GM18858 (cell line): ENCODE measurements around the gene WDFY3.
"Not testable (repeated sequence)": the region's sequence is repeated elsewhere in the genome, so short reads cannot be mapped to it uniquely, and the experiment has no call there.

Source experiments
- ATAC-seq: cut with Tn5 transposase; IDR thresholded peaks from one replicate; pipeline ENCODE4 v1.9.1; 2021; ENCODE audit not compliant: unreplicated experiment

The WDFY3 gene

GRCh38 chr4:84678976-84679744 is 287.3 kb downstream of the WDFY3 start:
- ATAC-seq: no peak

GRCh38 chr4:84677995-84678394 is 288.5 kb downstream of the WDFY3 start:
- no peak for ATAC-seq

- ATAC-seq: no peak
These were observed 289.4 kb downstream of the WDFY3 start for GRCh38 chr4:84677093-84677492.

GRCh38 chr4:84673475-84674240 is 292.8 kb downstream of the WDFY3 start:
- no peak for ATAC-seq

GRCh38 chr4:84672177-84672576 is 294.3 kb downstream of the WDFY3 start:
- ATAC-seq: no peak

GRCh38 chr4:84669201-84669600 is 297.3 kb downstream of the WDFY3 start:
- ATAC-seq: no peak

- no peak for ATAC-seq
These were observed 300.1 kb downstream of the WDFY3 start for GRCh38 chr4:84666439-84666838.

GRCh38 chr4:84664767-84665166 is 301.7 kb downstream of the WDFY3 start:
- not testable (repeated sequence) for ATAC-seq

- no peak for ATAC-seq
These were observed 305.1 kb downstream of the WDFY3 start for GRCh38 chr4:84661191-84661939.

- ATAC-seq: no peak
These were observed 305.9 kb downstream of the WDFY3 start for GRCh38 chr4:84660606-84661005.

GRCh38 chr4:84652478-84652877 is 314.0 kb downstream of the WDFY3 start:
- no peak for ATAC-seq

- no peak for ATAC-seq
These were observed 315.0 kb downstream of the WDFY3 start for GRCh38 chr4:84651499-84651898.

- ATAC-seq: no peak
These were observed 317.4 kb downstream of the WDFY3 start for GRCh38 chr4:84648863-84649647.

GRCh38 chr4:84648178-84648577 is 318.3 kb downstream of the WDFY3 start:
- no peak for ATAC-seq

- ATAC-seq: no peak
These were observed 319.1 kb downstream of the WDFY3 start for GRCh38 chr4:84647312-84647884.

- ATAC-seq: no peak
These were observed 322.4 kb downstream of the WDFY3 start for GRCh38 chr4:84644087-84644486.

- ATAC-seq: no peak
These were observed 327.3 kb downstream of the WDFY3 start for GRCh38 chr4:84639145-84639544.

GRCh38 chr4:84638092-84638491 is 328.4 kb downstream of the WDFY3 start:
- no peak for ATAC-seq

- no peak for ATAC-seq
These were observed 331.5 kb downstream of the WDFY3 start for GRCh38 chr4:84634961-84635360.

GRCh38 chr4:84632092-84632491 is 334.4 kb downstream of the WDFY3 start:
- ATAC-seq: no peak

GRCh38 chr4:84631573-84631972 is 334.9 kb downstream of the WDFY3 start:
- ATAC-seq: no peak
